DOHH2 (cell line): ENCODE data around the gene ACLY.

Experiments
- EZH2phosphoT487 ChIP-seq: fragments of 200-600 bp; sonication (generic); IDR thresholded peaks from 2 replicates; pipeline ENCODE4 v1.6.1; 2017; ENCODE audit warnings: borderline replicate concordance, mild to moderate bottlenecking, antibody characterized with exemption, low read length, moderate library complexity, mixed read lengths
- TF ChIP-seq, protein P1 (sequence below): fragments of 200-600 bp; sonication (generic); IDR thresholded peaks from one replicate; pipeline ENCODE4 v1.5.1; 2014; ENCODE audit warnings: antibody characterized with exemption, mild to moderate bottlenecking, low read depth, low read length; ENCODE audit not compliant: poor library complexity, severe bottlenecking

DNA sequence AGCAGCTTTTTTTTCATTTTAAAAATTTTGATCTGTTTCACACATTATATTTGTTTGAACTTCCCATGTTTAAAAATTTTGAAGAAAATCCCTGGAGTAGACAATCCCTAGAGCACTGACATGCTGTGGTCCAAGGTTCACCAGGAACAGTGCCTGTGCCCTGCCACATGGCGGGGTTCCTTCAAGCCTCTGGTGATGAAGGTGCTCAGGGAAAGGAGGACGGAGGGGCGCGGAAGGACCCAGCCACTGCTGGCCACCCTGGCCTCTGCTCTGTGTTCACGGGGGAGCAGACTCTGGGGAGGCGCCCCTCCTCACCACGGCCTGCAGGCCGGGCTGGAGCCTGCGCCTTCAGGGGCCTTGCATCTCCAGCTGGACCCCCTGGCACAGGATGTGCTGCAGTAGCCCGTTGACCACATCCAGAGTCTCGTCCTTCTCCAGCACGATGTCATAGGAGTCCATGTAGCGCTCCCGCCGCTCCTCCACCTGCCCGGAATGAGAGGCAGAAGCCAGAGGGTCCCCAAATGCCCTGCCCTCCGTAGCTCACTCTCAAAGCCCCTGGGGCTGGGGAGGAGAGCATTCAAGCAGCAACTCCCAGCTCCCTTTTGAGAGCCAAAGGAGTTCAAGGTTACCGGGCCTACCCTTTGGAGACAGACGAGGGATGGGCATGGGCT lies 93.4 kb downstream of the ACLY start:
- TF ChIP-seq, protein P1, sequence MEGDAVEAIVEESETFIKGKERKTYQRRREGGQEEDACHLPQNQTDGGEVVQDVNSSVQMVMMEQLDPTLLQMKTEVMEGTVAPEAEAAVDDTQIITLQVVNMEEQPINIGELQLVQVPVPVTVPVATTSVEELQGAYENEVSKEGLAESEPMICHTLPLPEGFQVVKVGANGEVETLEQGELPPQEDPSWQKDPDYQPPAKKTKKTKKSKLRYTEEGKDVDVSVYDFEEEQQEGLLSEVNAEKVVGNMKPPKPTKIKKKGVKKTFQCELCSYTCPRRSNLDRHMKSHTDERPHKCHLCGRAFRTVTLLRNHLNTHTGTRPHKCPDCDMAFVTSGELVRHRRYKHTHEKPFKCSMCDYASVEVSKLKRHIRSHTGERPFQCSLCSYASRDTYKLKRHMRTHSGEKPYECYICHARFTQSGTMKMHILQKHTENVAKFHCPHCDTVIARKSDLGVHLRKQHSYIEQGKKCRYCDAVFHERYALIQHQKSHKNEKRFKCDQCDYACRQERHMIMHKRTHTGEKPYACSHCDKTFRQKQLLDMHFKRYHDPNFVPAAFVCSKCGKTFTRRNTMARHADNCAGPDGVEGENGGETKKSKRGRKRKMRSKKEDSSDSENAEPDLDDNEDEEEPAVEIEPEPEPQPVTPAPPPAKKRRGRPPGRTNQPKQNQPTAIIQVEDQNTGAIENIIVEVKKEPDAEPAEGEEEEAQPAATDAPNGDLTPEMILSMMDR: no peak
- TF ChIP-seq EZH2phosphoT487: no peak
